HG03432 (cell line): ENCODE measurements around the gene NCKAP5.

ENCODE experiments used
- ATAC-seq: cut with Tn5 transposase; IDR thresholded peaks from one replicate; pipeline ENCODE4 v1.9.1; 2021; ENCODE audit warnings: mild to moderate bottlenecking, moderate library complexity; ENCODE audit not compliant: unreplicated experiment

NCKAP5 gene

DNA sequence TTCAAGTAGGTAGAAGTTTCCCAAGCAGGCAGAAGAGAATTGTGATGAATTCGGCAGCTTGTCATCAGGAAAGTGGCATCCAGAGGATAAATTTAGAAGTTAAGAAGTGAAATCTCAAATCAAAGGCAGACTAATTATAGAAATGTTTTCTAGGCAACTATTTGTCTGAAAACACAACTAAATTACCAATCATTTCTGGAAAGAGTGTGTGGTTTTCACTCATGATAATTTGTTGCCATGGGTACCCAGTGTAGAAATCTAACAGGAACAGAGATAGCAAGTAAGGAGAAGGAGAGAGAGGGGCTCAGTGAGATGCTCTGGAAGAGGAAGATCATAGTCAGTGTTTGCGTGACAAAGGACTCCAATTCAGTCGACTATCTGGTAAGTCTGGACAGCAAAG is 208.1 kb downstream of the NCKAP5 start:
- peak; percentile 68 for ATAC-seq

- no peak for ATAC-seq
Measured at GRCh38 chr2:133352719-133353118, 215.5 kb downstream of the NCKAP5 start.

DNA sequence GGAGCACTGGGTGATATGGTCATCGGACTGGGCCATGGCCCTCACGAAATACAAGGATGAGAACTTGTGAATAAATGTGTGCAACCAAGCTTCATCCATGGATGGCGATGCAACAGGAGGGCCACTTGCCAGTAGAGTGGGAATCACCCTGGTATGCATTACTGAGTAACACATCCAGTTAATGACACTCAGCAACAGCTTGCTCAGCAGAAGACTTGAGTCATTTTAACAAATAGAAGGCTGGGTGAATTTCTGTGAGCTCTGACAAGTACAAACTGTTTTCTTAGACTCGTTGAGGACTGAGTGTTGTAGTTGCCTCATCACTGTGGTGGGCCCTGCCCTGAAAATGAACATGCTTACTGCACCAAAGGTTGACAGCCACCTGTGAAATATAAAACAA is 221.6 kb downstream of the NCKAP5 start:
- no peak for ATAC-seq

DNA sequence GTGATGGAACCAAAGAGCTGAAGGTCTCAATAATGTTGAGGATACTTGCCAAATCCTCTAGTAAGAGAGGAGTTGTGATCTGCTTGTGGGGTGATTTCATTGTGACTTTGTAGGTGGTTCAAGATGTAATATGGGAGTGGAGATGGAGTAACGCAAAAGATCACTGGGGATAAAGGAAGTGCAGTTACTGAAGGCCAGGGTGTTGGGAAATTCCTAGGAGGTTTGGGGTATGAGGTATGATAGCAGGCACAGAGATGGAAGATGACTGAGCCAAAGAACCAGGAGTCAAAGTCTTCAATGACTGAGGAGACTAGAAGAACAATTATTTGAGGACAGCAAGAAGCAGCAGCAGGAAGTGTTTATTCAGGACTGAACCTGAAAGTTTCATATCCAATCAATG is 222.6 kb downstream of the NCKAP5 start:
- no peak for ATAC-seq

GRCh38 chr2:133344849-133345248 is 223.4 kb downstream of the NCKAP5 start:
- ATAC-seq: peak; percentile 61

DNA sequence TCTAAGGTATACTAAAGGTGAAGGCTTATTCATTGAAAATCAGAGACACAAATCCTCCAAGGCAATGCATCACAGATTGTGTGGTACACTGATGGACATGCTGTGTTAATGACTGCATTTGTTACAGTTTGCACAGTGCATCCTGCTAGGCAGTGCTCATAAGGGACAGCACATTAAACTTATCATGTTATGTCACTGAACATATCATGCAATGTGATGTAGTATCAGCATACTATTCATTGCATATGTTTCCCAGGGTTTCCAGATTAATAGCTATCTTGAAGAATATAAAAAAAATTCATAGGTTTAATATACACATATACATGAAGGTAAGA is 225.3 kb downstream of the NCKAP5 start:
- ATAC-seq: no peak

DNA sequence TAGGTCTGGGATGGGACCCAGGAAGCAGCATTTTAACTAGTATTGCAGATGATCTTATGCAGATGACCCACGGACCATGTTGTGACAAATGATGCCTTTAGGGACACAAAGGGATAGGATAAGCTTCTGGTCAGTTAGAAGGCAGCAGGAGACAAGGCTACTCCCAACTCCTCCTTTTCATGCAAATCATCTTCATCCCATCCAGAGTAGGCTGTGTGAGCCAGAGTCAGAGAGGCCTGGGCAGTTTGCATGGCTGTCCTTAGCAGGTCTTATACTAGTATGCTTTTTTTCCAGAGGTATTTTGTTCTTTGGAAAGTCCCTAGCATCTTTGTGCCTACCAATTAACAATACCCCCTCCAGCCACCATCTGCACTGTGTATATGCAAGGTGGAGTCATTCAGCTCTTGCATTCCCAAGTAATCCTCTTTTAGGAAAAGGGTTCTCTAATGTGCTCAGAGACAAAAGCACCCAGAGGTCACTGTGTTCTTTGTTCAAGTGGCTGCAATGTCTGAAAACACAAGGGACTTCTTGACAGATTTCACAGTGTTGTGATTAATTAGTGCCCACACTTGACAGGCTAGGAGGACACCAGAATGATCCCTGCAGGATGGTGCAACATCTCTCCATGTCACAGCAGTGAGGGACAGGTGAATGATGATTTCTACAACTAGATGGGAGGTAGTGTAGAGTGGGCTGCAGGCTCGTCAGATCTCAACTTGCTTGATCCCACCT is 225.8 kb downstream of the NCKAP5 start:
- ATAC-seq: no peak

GRCh38 chr2:133341575-133341974 is 226.7 kb downstream of the NCKAP5 start:
- ATAC-seq: no peak

- no peak for ATAC-seq
Measured at GRCh38 chr2:133338224-133338623, 230.0 kb downstream of the NCKAP5 start.

- ATAC-seq: no peak
Measured at GRCh38 chr2:133334923-133335322, 233.3 kb downstream of the NCKAP5 start.

DNA sequence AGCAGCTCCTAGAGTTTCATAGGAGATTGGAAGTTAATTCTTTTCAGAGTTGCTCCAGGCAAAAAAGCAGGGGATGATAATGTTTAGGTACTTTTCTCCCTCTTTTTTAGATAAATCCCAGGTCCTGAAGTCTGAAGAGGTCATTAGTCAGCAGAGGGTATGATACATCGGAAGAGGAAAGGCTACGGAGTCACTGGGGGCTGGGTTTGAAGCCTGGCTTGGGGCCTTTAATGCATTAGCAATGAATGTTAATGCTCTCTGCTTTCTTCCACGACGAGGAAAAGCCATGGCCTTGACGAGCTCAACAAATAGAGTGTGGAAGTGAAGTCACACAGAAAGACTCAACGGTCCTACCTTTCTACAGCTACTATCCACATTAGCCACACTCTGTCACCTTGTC is 235.1 kb downstream of the NCKAP5 start:
- no peak for ATAC-seq

DNA sequence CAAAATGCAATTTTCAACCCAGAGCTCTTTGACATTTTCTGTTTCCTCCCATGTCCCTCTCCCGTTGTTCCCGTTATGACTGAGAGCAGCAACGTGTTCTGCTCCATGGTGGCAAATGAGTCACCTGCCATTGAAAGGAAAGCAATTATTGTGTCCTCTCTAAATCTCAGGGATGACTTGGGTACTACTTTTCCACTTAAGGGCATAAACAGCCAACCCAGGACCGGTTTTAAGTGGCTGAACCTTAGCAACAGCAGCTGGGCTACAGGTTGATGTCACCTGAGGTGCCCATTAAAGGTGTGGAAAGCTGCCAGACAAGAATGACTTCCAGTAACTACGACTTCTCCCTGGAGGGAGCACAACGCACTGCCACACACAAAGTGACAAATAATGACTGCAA is 236.8 kb downstream of the NCKAP5 start:
- no peak for ATAC-seq

- no peak for ATAC-seq
Measured at GRCh38 chr2:133326652-133327397, 241.4 kb downstream of the NCKAP5 start.

DNA sequence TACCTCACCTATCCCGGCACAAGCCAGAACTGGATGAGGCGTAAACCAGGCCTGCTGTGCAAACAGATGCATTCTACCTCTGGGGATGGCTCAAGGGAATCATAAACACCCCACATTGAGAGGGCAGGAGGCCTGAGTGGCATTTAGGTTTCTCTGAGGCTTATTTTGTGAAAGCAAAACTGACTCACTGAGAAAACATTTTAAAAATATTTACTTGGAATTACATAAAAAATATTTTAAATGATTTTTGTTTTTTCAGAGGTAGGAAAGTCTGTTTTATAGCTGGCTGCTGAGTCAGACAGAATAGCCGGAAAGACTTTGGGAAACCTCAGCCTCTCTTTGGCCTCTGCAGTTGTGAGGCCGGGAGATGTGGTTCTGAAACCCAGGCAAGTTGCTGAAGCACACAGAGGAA is 244.1 kb downstream of the NCKAP5 start:
- ATAC-seq: no peak

DNA sequence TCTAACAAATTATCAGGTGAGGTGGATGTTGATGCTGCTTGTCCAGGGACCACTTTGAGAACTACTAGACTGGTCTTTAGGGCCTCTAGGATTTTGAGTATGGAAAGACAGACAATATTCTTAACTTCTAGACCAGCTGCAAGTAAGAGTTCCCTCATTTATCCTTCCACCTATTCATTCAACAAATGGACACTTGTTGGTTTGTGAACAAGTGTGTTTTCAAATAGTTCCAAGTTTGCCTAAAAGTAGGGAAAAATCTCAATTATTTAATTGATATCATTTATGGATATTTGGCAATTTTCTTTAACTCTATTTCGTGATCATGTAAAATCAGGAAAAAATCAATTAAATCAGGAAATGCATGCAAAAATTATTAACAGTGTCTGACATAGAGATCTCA is 245.4 kb downstream of the NCKAP5 start:
- ATAC-seq: no peak

DNA sequence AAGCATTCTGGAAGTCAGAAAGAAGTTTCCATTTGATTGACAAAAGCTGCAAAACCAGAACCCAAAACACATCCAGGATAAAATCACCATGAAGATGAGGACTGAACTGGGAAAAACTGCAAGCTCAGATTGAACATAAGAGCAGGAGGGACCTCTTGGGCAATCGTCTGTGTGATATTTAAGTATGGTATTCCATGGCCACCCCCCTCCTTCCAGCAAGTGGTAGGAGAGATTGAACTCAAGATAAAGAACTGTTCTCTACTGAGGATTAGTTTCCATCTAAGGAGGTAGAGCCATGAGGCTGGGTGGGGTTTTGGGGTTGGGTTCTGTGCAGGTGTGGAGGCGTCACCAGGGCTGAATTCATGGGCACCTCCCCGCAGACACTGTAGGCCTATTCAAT is 251.1 kb downstream of the NCKAP5 start:
- no peak for ATAC-seq

GRCh38 chr2:133316557-133316956 is 251.7 kb downstream of the NCKAP5 start:
- no peak for ATAC-seq

- no peak for ATAC-seq
Measured at GRCh38 chr2:133315280-133315679, 253.0 kb downstream of the NCKAP5 start.

DNA sequence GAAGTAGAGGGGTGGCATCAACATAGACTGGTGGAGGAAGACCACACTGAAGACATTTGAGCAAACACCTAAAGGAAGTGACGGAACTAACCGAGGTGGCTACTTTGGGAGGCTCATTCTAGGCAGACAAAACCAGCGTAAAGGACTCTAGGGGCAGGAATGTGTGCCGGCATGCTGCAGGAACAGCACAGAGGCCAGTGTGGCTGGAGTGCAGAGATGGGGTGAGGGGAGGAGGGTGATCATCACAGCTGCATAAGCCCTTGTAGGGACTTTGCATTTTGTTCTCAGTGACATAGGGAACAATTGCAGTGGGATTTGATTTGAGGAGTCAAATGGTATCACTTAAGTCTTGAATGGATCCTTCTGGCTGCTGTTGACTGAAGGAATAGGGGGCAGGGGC is 253.5 kb downstream of the NCKAP5 start:
- no peak for ATAC-seq

DNA sequence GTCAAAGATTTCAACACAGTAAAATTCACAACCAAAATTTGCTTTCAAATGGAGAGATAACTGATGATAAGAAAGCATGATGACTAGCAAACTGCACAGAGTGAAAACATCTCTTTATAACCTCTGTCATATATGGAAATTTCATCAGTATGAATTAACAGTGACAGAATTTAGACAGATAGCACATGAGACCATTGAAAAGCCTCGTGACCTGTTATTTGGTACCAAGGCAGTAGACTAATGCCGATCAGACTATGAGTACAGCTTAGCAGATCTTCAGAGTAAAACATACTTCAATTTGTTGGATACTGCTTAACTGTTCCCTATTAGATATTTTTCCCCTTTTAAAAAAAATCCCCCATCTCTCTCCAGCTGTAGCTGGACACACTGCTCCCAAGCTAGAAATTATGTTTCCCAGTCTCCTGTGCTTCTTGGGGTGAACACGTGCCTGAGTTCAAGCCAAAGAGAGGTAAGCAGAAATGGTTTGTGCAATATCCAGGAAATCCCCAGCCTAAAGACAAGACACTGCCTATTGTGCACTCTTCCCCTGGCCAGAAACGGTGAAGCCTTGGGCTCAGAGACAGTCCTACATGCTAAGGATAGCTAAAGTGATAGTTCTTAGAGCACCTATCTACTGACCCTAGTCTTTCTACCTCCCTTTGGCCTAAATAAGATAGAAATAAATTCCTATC is 256.1 kb downstream of the NCKAP5 start:
- ATAC-seq: no peak

GRCh38 chr2:133306236-133306635 is 262.0 kb downstream of the NCKAP5 start:
- no peak for ATAC-seq

- no peak for ATAC-seq
Measured at GRCh38 chr2:133304344-133304743, 263.9 kb downstream of the NCKAP5 start.
